Prostate gland (tissue), 2 donors: ENCODE data around the gene PRICKLE2. TPM values are rescaled to one million over a fixed set of nuclear protein-coding genes. Genes with fewer than 3 reads are reported as not detected.
A peak's percentile ranks its signal among the peaks of the same experiment; 100 is the strongest.

Source experiments
- DNase-seq: peaks from one replicate; pipeline ENCODE4 v3.0.0-alpha.2; 2019; ENCODE audit warnings: low spot score
- H3K27ac ChIP-seq, 2 donors: fragments of 200-600 bp; sonication (generic); 2 replicates each; pipeline ENCODE4 v1.5.1; 2017 to 2019
- H3K27me3 ChIP-seq: fragments of 200-600 bp; sonication (generic); replicated peaks from 2 replicates; pipeline ENCODE4 v1.5.1; 2019; ENCODE audit not compliant: insufficient read depth
- H3K36me3 ChIP-seq, 2 donors: fragments of 200-600 bp; sonication (generic); 1 replicate in 1 of 2; 2 replicates in 1 of 2; pipeline versions ENCODE4 v1.5.1 to v1.8.1; 2017 to 2019
- H3K4me1 ChIP-seq: fragments of 200-600 bp; sonication (generic); replicated peaks from 2 replicates; pipeline ENCODE4 v1.5.1; 2019
- H3K4me3 ChIP-seq, 2 donors: fragments of 200-600 bp; sonication (generic); 2 replicates each; pipeline ENCODE4 v1.5.1; 2017 to 2019
- H3K9me3 ChIP-seq: fragments of 200-600 bp; sonication (generic); 2 replicates; pipeline ENCODE4 v1.5.1; 2017
- CTCF ChIP-seq, 4 experiments: fragments of 200-600 bp in 2 of 4; fragments of 450-650 bp in 2 of 4; sonication (generic) in 2 of 4; IDR thresholded peaks; 1 replicate in 3 of 4; 2 replicates in 1 of 4; pipeline ENCODE4 v1.5.1; 2016 to 2019; ENCODE audit warnings: antibody characterized with exemption in 4 of 4, mild to moderate bottlenecking in 2 of 4, moderate library complexity in 2 of 4
- POLR2A ChIP-seq: fragments of 450-650 bp; IDR thresholded peaks from one replicate; pipeline ENCODE4 v1.6.1; 2016; ENCODE audit warnings: antibody characterized with exemption, mild to moderate bottlenecking
- POLR2AphosphoS5 ChIP-seq: sonication (generic); formaldehyde crosslinking; IDR thresholded peaks from one replicate; pipeline ENCODE4 v1.6.1; 2017; ENCODE audit warnings: antibody characterized with exemption
- WGBS: methylation state at CpG from one replicate; pipeline ENCODE4 v1.1.5; 2018; 5-methylcytosine and 5-hydroxymethylcytosine counted together
- intact Hi-C: fragments of 100-400 bp; cut with DNase I; formaldehyde crosslinking; loops from one replicate; pipeline ENCODE4 v1.14.2; 2022
- total RNA-seq, 2 donors: library from RNA; depleted of rRNA; stranded (reverse); fragments of >200 nt; gene quantifications; one replicate each; pipeline ENCODE4 v1.1.0, GENCODE V29; 2016

PRICKLE2 gene
- total RNA-seq, 2 donors from 2014 or later, result 11.9 to 21.0 TPM

GRCh38 chr3:64238971-64239667 lies 13.9 kb upstream of the PRICKLE2 start:
- peak overlapping the region; percentile 55 to 64 for H3K27ac ChIP-seq
- H3K36me3 ChIP-seq, result no peaks in the 10 kb centered on the region
- intact Hi-C loops, result no loop called here
- WGBS, result 8% methylated on average over 7 of the region's 12 CpGs
- no peaks in the 10 kb centered on the region for H3K4me1 ChIP-seq
- H3K27me3 ChIP-seq, result no peaks in the 10 kb centered on the region
- TF ChIP-seq POLR2AphosphoS5 (peak; percentile 70), POLR2A (no peak)
- DNase-seq, result peak; percentile 67
- H3K9me3 ChIP-seq, result no peaks in the 10 kb centered on the region
- no peak overlapping the region for H3K4me3 ChIP-seq

- Histone ChIP-seq H3K27ac (no peak overlapping the region), H3K4me3 (no peak overlapping the region), H3K27me3 (no peaks in the 10 kb centered on the region), H3K4me1 (no peaks in the 10 kb centered on the region), H3K9me3 (no peaks in the 10 kb centered on the region), H3K36me3 (no peaks in the 10 kb centered on the region)
- no peak for DNase-seq
- intact Hi-C loops, result no loop called here
- 85% methylated on average over 7 of the region's 7 CpGs for WGBS
- TF ChIP-seq POLR2AphosphoS5 (no peak), CTCF (IDR thresholded peaks at IDR 0.05) (no peak), POLR2A (no peak)
Observed at GRCh38 chr3:64237083-64237482, 11.8 kb upstream of the PRICKLE2 start.

GRCh38 chr3:64235605-64236004 lies 10.3 kb upstream of the PRICKLE2 start:
- H3K9me3 ChIP-seq, result no peaks in the 10 kb centered on the region
- no peak overlapping the region for H3K4me3 ChIP-seq
- TF ChIP-seq CTCF (IDR thresholded peaks at IDR 0.05), result no peak
- no peak for TF ChIP-seq POLR2A
- TF ChIP-seq POLR2AphosphoS5, result no peak
- 92% methylated on average over 3 of the region's 3 CpGs for WGBS
- H3K27me3 ChIP-seq, result no peaks in the 10 kb centered on the region
- DNase-seq, result no peak
- intact Hi-C loops, result no loop called here
- H3K36me3 ChIP-seq, result no peaks in the 10 kb centered on the region
- H3K4me1 ChIP-seq, result no peaks in the 10 kb centered on the region
- H3K27ac ChIP-seq, result no peak overlapping the region

GRCh38 chr3:64234571-64234970 lies 9.3 kb upstream of the PRICKLE2 start:
- no peaks in the 10 kb centered on the region for H3K4me1 ChIP-seq
- WGBS, result 65% methylated on average over 5 of the region's 5 CpGs
- no peak overlapping the region for H3K27ac ChIP-seq
- no peaks in the 10 kb centered on the region for H3K36me3 ChIP-seq
- H3K4me3 ChIP-seq, result no peak overlapping the region
- intact Hi-C loops, result no loop called here
- DNase-seq, result no peak
- H3K9me3 ChIP-seq, result no peaks in the 10 kb centered on the region
- no peak for TF ChIP-seq CTCF (IDR thresholded peaks at IDR 0.05)
- no peak for TF ChIP-seq POLR2AphosphoS5
- no peak for TF ChIP-seq POLR2A
- H3K27me3 ChIP-seq, result no peaks in the 10 kb centered on the region

GRCh38 chr3:64232821-64233220 lies 7.6 kb upstream of the PRICKLE2 start:
- intact Hi-C loops, result no loop called here
- no peak for DNase-seq
- TF ChIP-seq POLR2A (no peak), CTCF (IDR thresholded peaks at IDR 0.05) (no peak), POLR2AphosphoS5 (no peak)
- Histone ChIP-seq H3K4me1 (no peaks in the 10 kb centered on the region), H3K9me3 (no peaks in the 10 kb centered on the region), H3K27ac (no peak overlapping the region), H3K27me3 (no peaks in the 10 kb centered on the region), H3K4me3 (no peak overlapping the region), H3K36me3 (no peaks in the 10 kb centered on the region)
- WGBS, result 82% methylated on average over 4 of the region's 4 CpGs
